PFSK-1 (cell line): ENCODE results near the gene RBFA. TPM values are rescaled to one million over a fixed set of nuclear protein-coding genes. Genes with fewer than 3 reads are reported as not detected.
A peak's percentile ranks its signal among the peaks of the same experiment; 100 is the strongest.

Experiments
- FOXP2 ChIP-seq: optimal IDR thresholded peaks from 2 replicates; pipeline ENCODE3; 2011; ENCODE audit warnings: borderline replicate concordance, control low read depth, inconsistent platforms; ENCODE audit not compliant: insufficient read depth; ENCODE audit errors: extremely low read length, extremely low read depth
- POLR2AphosphoS5 ChIP-seq: IDR thresholded peaks from 2 replicates; pipeline ENCODE4 v1.6.1; 2012; ENCODE audit warnings: low read depth, mild to moderate bottlenecking, control low read depth, low read length, moderate library complexity
- REST ChIP-seq, 2 experiments: IDR thresholded peaks; 2 replicates each; pipeline versions ENCODE4 v1.6.1 to v1.8.0; 2011 to 2012; ENCODE audit warnings: low read depth in 2 of 2, low read length in 2 of 2, control low read depth in 1 of 2, inconsistent platforms in 1 of 2, mild to moderate bottlenecking in 1 of 2, moderate library complexity in 1 of 2; ENCODE audit not compliant: insufficient read depth in 1 of 2
- SIN3A ChIP-seq: IDR thresholded peaks from 2 replicates; pipeline ENCODE4 v1.6.1; 2012; ENCODE audit warnings: mild to moderate bottlenecking, low read length, moderate library complexity, borderline replicate concordance; ENCODE audit not compliant: insufficient read depth
- TAF1 ChIP-seq: IDR thresholded peaks from 2 replicates; pipeline ENCODE4 v1.6.1; 2012; ENCODE audit warnings: low read length, control low read depth, borderline replicate concordance; ENCODE audit not compliant: insufficient read depth
- polyA plus RNA-seq: library from polyadenylated mRNA; unstranded; fragments of >200 nt; gene quantifications from one replicate; pipeline ENCODE4 v1.2.1, GENCODE V29; 2012; ENCODE audit warnings: low read depth, missing spikeins; ENCODE audit not compliant: insufficient read length

Gene RBFA
- 16.5 TPM for polyA plus RNA-seq

GRCh38 chr18:80034068-80034851 is at the start of gene RBFA:
RBFA (plus strand) TSS chr18:80034434; CDS start chr18:80034496, 62 bp downstream.
- TF ChIP-seq SIN3A: no peak
- peak; percentile 77 for TF ChIP-seq POLR2AphosphoS5
- 0 out of 2 replicates have a peak, but pooled peaks have one; percentile 51 for TF ChIP-seq TAF1
- TF ChIP-seq FOXP2: peak; percentile 65

GRCh38 chr18:79985172-79985571 is 49.1 kb upstream of the RBFA start:
- TF ChIP-seq FOXP2 (no peak), TAF1 (no peak), POLR2AphosphoS5 (no peak), SIN3A (no peak), REST (IDR thresholded peaks at IDR 0.05; ENCODE audit: insufficient read depth in 1 of 2, low read depth in 2 of 2, low read length in 2 of 2) (no peak)

GRCh38 chr18:79986726-79987125 is 47.5 kb upstream of the RBFA start:
- no peak for TF ChIP-seq SIN3A
- no peak for TF ChIP-seq TAF1
- no peak for TF ChIP-seq FOXP2
- TF ChIP-seq POLR2AphosphoS5: no peak
- TF ChIP-seq REST (IDR thresholded peaks at IDR 0.05; ENCODE audit: insufficient read depth in 1 of 2, low read depth in 2 of 2, low read length in 2 of 2): no peak

- TF ChIP-seq FOXP2: no peak
- TF ChIP-seq TAF1: no peak
- TF ChIP-seq POLR2AphosphoS5: no peak
- TF ChIP-seq REST (IDR thresholded peaks at IDR 0.05; ENCODE audit: insufficient read depth in 1 of 2, low read depth in 2 of 2, low read length in 2 of 2): no peak
- TF ChIP-seq SIN3A: no peak
Measured at GRCh38 chr18:79987566-79987965, 46.7 kb upstream of the RBFA start.

- TF ChIP-seq TAF1: no peak
- no peak for TF ChIP-seq REST (IDR thresholded peaks at IDR 0.05; ENCODE audit: insufficient read depth in 1 of 2, low read depth in 2 of 2, low read length in 2 of 2)
- no peak; the same call in 1 of the 2 replicates for TF ChIP-seq SIN3A
- TF ChIP-seq FOXP2: no peak
- TF ChIP-seq POLR2AphosphoS5: no peak
Measured at GRCh38 chr18:79988071-79988450, 46.2 kb upstream of the RBFA start.
